ENCODE measurements around the gene ZEB2. TPM values are rescaled to one million over a fixed set of nuclear protein-coding genes. Genes with fewer than 3 reads are reported as not detected.

ZEB2 gene
- polyA plus RNA-seq, 3 donors: 112 to 133 (median 121) TPM

GRCh38 chr2:144507441-144508171 is 12.3 kb downstream of the ZEB2 start:
- DNase-seq (ENCODE audit: extremely low read depth in 1 of 11, low read depth in 9 of 11, low spot score in 4 of 11): no peak

- DNase-seq (ENCODE audit: extremely low read depth in 1 of 11, low read depth in 9 of 11, low spot score in 4 of 11): no peak
Observed at GRCh38 chr2:144505245-144505831, 14.6 kb downstream of the ZEB2 start.

GRCh38 chr2:144504218-144504641 is 15.7 kb downstream of the ZEB2 start:
- DNase-seq (ENCODE audit: extremely low read depth in 1 of 11, low read depth in 9 of 11, low spot score in 4 of 11): no peak

DNA sequence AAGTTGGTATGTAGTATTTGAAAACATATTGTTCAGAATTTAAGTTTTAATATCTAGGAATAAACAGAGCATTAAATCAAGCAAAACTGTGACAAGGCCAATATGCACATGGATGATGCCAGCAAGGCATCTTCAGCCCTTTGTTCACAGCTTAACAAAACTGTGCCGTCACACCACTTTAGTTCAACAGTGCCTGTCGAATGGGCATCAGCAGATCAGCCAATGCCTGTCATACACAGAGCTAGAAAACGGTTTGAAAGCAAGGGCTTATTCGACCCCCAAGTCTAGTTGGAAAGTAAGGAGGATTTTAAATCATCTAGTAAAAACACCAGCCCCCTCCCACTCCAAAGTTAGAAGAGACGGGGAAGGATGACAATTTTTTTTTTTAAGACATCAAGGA is 16.7 kb downstream of the ZEB2 start:
- DNase-seq (ENCODE audit: extremely low read depth in 1 of 11, low read depth in 9 of 11, low spot score in 4 of 11): no peak

GRCh38 chr2:144502369-144502768 is 17.6 kb downstream of the ZEB2 start:
- DNase-seq (ENCODE audit: extremely low read depth in 1 of 11, low read depth in 9 of 11, low spot score in 4 of 11): no peak

- DNase-seq (ENCODE audit: extremely low read depth in 1 of 11, low read depth in 9 of 11, low spot score in 4 of 11): no peak
Observed at GRCh38 chr2:144501627-144502026, 18.3 kb downstream of the ZEB2 start.

DNA sequence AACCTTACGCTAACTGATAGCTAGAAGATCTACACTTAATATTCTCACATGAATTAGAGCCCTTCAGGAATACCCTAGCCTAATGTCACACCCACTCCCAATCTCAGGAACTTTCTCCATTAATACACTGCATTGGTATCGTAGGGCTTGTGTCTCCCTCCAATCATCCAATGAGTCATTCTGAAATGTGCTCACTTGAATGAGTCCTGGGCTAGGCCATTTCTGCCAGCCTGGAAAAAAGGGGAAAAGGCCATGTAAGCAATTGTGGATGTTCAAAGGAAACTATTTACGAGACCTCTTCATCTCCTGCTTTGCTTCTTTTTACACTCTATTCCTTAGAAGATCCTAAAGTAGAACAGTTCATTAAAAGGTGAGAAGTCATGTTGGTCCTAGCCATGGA is 18.8 kb downstream of the ZEB2 start:
- DNase-seq (ENCODE audit: extremely low read depth in 1 of 11, low read depth in 9 of 11, low spot score in 4 of 11): no peak

DNA sequence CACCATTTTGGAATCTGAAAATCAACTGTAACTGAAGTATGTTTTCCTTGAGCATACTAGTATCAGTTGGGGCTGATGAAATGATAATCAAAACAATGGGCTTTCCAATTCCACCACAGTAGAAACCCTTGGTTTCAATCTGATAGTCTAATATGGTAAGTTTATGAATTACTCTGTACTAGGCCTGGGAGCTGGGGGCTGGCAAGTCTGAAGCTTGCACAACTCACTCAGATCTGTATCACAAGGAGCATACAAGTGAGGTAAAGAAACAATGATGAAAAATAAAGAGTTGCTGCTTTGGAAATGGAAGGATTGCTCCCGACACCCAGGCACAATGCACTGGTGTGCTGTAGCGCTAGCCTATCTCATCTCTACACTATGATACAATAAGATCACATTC is 19.4 kb downstream of the ZEB2 start:
- DNase-seq (ENCODE audit: extremely low read depth in 1 of 11, low read depth in 9 of 11, low spot score in 4 of 11): no peak

GRCh38 chr2:144498277-144498676 is 21.6 kb downstream of the ZEB2 start:
- DNase-seq (ENCODE audit: extremely low read depth in 1 of 11, low read depth in 9 of 11, low spot score in 4 of 11): no peak

- DNase-seq (ENCODE audit: extremely low read depth in 1 of 11, low read depth in 9 of 11, low spot score in 4 of 11): no peak
Observed at GRCh38 chr2:144496977-144497598, 22.8 kb downstream of the ZEB2 start.

GRCh38 chr2:144496092-144496976 is 23.6 kb downstream of the ZEB2 start:
- DNase-seq (ENCODE audit: extremely low read depth in 1 of 11, low read depth in 9 of 11, low spot score in 4 of 11): no peak

DNA sequence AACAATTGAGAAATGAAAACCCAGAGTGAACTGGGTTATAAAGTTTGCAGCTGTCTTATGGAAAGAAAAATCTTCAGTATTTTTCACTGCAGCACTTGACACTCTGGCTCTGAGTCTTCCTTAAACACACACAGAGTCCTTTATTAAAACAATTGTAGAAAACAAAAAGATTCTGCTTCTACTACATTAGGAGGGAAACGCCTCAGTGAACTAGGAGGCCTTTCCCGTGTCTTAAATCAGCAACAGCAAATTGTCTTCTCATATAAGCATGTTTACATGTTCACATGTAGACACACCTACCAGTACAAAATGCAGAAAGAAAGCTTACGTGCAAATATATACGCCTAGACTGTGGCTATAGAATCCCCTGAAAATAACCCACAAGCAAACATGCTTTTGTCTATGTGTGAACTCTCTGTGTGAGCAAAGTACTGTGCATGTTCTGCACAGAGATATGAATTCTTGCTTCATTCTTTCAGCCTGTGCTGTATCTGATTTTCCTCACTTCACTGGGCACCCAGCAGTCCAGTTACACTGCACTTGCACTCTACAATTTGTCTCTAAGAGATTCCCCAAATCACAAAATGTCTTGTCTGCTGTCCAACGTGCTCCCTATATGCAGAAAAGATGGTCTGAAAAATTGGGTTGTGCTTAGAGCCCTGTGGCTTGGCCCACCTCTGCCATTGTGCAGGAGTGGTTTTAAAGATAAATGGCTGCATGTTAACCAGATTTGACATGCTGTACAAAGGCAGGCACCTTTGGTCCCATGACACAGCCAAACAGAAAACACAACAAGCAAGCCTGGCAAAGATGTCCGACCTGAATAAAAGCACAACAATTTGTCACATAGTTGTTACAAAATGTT is 24.5 kb downstream of the ZEB2 start:
- no peak for DNase-seq (ENCODE audit: extremely low read depth in 1 of 11, low read depth in 9 of 11, low spot score in 4 of 11)

DNA sequence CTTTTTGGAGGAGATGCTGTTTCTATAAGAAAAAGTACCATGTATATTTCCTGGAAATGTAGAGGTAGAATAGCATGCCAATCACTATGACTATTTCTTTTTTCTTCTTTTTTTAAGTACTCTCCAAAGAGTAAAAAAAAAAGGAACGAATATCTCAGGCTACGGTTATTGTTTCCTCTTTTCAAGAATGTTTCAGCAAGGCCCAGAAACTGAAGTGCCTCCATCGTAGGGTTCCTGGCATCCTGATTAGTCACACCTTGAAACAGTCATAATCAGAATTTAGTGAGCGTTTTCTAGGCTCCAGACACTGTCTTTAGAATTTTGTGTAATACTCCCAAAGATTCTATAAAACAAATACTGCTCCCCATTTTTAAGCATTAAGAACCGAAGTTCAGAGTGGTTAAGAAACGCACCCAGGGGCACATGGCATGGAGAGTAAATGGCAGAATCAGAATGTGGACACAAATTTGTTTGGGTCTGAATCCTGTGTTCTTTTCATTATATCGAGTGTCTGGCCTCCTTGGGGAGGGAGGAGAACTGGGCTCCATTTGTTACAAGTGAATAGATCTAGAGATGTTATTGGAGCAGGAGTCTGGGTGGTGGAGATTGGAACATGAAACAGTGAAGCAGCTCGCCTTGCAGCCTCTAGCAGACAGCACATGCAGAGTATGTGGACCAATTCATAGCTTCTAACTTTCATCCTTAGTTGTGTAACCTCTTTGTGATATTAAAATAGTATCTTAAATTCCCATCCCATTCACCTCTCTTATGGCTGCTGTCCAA is 26.7 kb downstream of the ZEB2 start:
- DNase-seq (ENCODE audit: extremely low read depth in 1 of 11, low read depth in 9 of 11, low spot score in 4 of 11): no peak

DNA sequence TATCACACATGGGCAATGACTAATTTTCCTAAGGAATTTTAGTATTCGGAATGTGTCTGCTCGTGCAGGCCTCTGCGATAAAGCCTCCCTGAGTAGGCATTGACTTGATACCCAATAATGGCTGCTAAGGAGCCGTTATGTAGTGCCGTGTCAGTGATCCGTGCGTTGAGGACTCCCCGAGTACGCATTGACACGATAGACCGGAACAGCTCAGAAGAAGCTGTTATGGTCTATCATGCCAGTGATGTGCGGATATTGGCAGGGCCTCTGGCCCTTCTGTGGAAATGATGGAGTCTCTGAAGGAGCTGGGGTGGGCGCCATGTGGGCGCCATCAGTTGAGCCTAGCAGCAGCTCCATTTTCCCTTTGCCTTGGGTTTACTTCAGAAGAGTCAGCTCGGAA is 29.1 kb downstream of the ZEB2 start:
- DNase-seq (ENCODE audit: extremely low read depth in 1 of 11, low read depth in 9 of 11, low spot score in 4 of 11): no peak

- no peak for DNase-seq (ENCODE audit: extremely low read depth in 1 of 11, low read depth in 9 of 11, low spot score in 4 of 11)
Observed at GRCh38 chr2:144490017-144490416, 29.9 kb downstream of the ZEB2 start.

GRCh38 chr2:144489315-144489916 is 30.5 kb downstream of the ZEB2 start:
- DNase-seq (ENCODE audit: extremely low read depth in 1 of 11, low read depth in 9 of 11, low spot score in 4 of 11): peak in 1 of 11 donors; percentile 28

DNA sequence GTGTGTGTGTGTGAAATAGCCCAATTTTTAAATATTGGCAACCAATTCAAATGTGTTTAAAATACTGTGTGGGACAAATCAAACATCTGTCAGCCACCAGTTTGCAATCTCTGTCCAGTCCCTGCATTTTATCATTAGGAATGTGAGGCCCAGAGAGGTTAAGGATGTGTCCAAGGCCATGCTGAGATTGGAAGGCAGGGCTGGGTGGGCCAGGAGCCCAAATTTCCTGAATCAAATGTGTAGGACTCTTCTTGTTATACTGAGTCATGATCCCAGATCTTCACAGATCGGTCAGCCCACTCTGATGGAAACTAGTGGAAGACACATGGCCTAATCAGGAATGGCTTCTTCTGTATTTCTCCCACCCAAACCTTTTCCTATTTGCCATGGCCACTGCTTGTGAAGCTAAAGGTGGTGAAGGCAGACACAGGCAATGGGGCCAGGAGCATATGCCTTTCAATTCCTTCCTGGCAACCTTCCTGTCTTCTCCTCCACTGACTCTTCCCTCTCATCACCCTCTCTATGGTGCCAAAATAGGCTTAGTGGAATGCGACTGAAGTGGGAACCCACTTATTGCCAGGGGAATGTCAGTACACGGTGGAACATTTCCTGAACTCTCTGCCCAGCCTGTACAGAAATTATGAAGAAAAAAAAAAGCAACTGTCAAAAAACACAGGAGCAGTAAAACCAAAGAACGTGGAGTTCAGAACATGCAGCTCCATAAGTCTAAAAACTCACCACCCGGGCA is 35.5 kb downstream of the ZEB2 start:
- DNase-seq (ENCODE audit: extremely low read depth in 1 of 11, low read depth in 9 of 11, low spot score in 4 of 11): no peak
